Stimulated activated CD4-positive, alpha-beta T cell treated with anti-CD3 and anti-CD28 coated beads, Interleukin-4, amount 100 ng/mL, for 48 hours (primary cell): ENCODE results near the gene BCAS1.

ENCODE experiments used
- DNase-seq, 2 donors: peaks; one replicate each; pipeline ENCODE4 v3.0.0-alpha.2; 2020; ENCODE audit warnings: low read depth in 2 of 2

The BCAS1 gene

DNA sequence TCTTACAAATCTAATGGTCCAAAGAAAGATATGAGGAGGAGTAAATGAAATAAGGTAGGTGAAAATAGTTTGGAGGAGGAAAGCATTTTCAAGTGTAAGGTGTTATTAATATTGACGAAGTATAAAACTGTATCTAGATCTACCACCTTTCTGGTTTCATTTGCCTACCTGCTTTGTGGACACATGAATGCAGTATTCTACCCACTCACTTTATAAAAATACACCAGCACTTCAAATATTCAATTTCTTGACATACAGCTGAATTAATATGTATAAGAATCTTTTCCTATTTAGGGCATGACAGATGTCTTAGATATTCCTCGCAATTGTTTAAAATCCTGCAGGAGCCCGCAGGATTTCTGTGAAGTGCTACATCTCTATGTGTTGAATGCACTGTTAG, 108.0 kb downstream of the BCAS1 start:
- DNase-seq = no peak

DNA sequence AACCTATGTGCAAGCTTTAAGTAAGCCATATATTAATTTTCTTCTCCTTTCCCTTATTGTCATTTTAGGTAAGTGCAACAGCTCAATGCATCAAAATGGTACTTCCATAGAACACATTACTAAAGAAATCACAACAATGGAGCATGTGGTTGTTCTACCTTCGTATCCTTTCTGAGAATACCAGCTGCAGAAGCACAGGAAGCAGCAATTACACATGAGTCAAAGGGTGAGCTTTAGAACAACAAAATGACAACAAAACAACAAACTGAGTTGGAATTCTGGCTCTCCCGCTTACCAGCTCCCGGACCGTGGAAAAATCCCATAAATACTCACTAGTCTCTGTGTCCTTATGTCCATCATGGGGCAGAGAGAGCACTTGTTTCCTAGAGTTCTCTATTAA, 108.9 kb downstream of the BCAS1 start:
- DNase-seq = no peak

DNA sequence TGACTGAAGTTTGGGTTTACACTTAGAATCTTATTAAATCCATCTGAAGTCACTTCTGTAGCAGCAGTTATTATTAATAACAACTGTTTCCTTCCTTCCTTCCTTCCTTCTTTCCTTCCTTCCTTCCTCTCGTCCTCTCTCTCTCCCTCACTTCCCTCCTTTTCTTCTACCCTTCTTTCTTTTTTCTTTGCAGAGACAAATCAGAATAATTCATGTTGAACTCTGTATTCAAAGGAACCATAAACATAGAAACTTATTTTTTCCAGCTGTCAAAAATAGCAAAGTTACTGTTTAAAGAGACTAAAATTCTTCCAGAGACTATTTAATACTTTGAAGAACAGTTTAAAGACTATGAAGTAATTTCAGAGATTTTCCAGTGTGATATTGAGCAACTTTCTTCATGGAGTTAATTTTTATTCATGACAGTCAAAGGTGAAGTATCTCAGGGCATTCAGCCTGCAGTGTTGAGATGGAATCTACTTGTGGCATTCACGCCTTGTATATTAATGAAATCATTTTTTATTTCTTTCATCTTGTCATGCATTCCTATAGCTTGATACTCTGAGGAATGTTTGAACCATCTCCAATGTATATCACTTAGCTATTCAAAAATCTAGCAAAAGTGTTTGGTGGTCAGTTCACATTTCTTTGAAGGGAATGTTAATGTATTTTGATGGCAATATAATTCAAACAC, 109.7 kb downstream of the BCAS1 start:
- no peak for DNase-seq

DNA sequence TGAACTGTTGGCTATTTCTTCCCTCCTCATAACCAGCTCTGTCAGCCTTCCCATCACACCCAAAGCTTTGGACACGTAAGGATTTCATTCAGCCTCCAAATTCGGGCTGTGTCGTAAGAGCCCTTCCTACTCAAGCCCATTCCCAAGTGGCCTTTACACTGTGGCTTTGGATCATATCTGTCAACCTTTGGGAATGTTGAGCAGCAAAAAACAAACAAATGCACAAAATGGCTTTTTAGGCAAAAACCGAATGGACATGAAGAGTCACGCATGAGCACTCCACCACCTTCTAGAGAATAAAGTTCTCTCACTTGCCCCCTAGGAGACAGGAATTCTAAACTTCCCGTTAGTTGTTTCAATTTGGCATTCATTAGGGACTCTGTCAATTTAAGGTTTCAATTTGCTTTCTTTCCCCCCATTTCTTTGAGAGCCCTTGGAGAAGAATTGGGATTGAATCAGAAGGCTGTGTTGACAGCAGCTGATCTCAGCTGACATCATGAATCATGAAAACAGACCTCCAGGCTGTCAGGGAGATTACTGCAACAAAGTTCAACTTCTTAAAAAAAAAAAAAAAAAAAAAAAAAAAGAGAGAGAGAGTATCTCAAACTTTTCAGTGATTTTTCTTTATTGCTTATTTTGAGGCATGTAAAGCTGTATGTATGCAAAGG, 110.3 kb downstream of the BCAS1 start:
- no peak for DNase-seq

DNA sequence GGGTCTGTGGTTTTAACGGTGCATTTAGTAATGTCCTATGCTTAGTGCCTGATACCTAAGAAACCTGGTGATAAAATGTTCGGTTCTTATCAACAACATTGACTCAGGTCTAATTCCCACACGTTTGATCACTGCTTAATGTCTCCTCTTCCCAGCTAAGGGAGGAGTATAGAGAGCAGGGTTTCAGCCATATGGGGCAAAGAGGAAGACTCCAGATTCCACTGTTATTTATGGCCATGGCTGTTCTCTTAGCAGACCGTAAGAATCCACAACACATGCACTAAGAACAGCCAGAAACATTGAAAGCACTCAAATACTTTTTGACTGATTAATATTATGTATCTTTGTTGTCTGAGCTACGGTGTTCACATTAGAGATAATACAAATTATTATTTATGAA, 112.1 kb downstream of the BCAS1 start:
- no peak for DNase-seq

DNA sequence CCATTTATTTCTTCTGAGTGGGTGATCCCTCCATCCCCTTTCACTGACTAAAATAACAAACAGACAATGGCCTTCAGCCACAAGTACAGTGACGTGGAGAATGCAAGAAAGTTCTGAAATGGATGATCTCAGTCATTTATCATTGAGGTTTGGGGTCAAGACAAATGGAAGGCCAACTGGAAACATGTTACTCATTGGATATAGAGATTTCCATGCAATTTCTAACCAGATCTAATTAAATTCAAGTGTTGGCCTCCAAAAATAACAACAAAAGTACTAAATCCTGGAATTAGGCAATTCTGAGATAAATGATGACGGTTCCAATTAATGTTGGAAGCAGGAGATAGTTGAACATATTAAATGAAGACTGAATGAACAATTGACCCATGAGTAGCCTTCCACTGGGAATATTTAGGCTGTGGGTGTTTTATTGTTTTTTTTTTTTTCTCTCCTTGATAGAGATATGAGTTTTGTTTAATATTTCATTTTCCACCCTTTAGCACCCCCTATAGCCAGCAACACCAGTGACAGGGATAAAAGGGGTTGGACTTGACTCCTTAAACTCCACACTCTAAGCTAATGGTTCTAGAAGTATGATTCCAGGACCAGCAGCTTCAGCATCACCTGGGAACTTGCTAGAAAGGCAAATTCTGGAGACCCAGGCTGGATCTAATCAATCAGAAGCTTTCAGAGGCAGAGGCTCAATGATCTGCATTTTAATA, 112.8 kb downstream of the BCAS1 start:
- DNase-seq = no peak

DNA sequence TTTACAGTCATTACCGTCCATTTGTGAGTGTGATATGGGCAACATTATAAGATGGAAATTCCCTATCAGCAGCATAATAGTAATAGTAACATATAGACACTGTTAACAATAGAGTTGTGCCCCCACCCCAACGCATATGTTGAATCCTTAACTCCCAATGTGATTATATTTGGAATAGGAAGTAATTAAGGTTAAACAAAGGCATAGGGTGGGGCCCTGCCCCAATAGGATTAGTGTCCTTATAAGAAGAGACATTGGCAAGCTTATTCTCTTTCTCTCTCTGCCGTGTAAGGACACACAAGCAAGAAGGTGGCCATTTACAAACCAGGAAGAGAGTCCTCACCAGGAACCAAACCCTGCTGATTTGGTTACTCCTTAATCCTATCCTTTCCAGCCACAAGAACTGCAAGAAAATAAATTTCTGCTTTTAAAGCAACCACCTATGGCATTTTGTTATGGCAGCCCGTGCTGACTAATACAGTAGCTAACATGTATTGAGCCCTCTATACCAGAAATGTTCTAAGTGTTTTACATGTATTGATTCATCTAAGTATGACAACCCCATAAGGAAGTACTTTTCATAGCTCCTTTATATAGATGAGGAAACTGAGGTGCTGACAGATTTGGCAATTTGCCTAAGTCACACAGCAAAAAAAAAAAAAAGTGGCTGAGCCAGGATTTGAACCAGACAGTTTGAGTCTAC, 114.2 kb downstream of the BCAS1 start:
- no peak for DNase-seq

DNA sequence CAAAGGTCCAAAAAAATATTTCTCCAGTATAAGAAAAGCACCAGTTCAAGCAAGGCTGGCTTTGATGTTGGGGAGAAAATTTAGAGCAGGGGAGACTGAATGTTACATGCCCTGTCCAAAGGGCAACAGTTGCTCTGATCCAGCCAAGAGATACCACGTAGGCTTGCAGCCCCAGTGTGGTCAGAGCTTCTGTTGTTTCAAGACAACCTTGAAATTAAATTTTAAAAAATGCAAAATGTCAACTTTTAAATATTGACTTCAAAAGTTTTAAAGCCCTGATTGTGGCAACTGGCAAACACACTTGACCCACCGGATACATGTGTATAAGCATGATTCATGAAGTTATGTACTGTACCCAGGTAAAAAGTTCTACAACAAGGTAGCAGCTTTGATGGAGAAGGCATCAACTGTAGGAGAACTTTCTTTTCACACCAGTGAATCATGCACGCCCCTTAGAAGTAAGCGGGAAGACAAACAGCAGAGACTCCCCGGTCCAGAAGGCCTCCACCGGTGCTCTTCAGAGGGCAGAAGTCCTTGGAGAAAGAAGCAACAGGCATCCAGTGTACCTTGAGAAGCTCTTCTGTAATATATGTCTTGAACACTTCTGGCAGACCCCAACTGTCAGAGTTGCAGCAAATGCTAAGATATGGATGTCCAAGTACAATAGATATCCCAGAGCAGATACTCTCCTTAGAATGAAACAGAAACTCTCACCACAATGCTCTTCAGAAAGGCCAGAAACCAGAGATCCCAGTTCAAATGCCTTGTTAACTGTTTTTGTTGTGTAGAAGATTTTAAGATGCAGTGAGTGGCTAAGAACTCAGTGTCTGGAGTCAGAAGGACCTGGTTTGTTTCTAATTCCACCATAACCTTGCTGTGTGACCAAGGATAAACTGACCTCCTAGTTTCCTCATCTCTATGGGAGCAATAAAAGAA, 115.4 kb downstream of the BCAS1 start:
- DNase-seq = no peak

DNA sequence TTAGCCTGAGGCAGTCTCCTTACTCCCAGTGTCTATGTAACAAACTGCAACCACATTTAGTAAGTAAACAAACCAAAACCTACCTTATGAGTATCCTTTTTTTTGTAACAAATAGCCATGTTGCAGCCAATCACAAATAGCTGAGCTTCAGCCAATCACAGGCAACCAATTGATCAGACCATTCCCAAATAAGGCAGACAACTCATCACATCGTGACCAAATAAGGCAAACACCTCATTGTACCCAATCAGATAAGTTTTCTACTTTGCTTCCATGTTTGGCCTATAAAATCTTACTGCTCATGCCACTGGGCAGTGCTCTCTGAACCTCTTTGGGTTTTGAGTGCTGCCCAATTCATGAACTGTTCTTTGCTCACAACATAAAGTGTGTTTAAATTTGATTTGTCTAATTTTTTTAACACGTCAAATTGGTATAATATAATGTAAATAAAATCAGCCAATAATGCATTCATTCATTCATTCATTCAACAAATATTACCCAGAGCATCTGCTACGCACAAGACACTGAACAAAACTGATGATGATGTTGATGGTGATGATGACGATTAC, 117.8 kb downstream of the BCAS1 start:
- no peak for DNase-seq

DNA sequence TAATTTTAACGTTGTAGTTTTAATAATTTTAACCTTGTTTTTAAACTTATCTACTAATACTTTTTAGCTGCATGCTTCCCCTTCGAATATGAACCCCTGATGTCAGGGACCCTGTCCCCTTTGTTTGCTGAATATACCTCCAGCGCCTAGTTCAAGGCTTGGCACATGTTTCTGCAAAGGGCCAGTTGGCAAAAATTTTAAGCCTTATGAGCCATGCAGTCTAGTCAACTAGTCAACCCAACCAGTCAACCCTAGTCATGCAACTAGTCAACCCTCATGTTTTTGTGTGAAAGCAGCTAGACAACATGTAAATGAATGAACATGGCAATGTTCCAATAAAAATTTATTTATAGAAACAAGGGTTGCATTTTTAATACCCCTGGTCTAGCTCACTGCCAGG, 119.8 kb downstream of the BCAS1 start:
- DNase-seq = no peak

DNA sequence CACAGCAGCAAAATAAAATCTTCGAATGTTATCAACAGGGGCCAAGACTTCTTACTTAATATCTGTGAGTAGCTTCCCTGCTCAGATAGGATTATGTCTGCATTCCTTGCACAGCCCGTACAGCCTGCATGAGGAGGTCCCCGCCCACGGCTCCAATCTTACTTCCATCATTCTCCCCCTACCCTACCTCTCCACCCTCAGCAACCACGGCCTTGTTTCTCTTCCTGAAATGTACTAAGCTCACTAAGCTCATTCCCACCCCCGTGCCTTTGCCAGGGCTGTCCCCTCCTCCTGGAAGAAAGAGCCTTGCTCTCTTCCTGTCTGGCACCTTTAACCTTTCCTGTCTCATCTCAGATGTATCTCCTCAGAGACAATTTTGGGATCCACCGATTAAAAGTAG, 120.4 kb downstream of the BCAS1 start:
- DNase-seq = no peak

DNA sequence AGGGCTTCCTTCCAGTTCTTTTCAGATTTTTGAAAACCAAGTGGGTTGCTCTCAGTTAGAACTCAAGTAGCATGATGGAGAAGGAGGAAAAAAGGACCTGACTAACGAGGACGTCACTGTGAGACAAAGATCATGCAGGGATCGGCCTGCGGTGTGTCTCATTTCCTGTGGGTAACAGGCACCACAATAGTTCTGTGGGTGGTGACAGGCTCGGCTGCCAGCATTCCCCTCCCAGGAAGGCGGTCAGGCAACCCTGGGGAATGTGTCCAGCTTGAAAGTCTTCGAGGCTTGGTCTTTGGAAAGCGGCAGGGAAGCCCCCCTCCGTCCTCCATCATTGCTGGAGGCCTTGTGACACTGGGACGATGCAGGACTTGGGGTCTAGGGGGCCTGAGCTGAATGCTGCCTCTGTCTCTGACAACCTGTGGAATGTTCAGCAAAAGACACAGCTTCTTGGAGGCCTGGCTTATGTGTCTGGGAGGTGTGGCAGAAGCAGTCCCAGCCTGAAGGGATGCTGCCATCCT, 121.0 kb downstream of the BCAS1 start:
- peak; percentile 51 to 58 for DNase-seq

DNA sequence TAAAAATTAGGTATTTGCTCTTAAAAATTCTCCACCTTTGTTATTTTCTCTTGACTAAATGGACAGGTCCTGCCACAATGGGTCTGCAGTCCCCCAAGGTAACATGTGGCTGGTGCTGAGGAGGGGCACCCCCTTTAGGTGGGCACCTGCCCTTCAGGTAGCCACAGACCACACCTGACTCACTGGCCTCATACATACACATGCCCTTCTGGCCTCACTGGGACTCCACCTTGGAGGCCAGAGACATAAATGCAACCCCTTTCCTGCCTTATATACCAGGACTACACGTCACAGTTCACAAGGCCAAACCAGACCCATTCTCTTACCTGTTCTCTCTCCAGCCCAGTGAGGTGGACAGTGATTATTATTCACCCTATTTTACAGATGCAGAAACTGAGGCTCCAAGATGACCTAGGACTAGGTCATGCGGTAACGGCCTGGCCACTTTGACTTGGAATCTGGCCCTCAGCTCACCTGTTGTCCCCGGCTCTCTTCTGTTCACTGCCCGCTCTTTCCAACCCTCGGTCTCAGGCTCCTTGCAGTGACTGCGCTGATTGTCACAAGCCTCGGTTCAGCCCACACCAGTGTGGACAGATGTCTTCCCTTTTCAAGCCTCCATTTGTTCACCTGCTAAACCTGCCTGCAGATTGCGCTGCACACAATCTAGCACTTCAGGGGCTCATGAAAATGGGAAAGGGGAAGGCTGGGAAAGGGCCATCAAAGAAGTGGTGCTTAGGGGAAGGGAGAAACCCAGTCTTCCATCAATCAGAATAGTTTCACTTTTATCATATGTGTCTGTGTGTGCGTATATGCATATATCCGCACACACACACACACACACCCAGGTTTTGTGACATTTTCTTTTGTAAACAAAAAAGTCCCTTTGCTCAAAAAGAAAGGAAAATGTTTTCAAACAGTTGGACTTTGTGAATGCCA, 121.7 kb downstream of the BCAS1 start:
- DNase-seq = no peak

DNA sequence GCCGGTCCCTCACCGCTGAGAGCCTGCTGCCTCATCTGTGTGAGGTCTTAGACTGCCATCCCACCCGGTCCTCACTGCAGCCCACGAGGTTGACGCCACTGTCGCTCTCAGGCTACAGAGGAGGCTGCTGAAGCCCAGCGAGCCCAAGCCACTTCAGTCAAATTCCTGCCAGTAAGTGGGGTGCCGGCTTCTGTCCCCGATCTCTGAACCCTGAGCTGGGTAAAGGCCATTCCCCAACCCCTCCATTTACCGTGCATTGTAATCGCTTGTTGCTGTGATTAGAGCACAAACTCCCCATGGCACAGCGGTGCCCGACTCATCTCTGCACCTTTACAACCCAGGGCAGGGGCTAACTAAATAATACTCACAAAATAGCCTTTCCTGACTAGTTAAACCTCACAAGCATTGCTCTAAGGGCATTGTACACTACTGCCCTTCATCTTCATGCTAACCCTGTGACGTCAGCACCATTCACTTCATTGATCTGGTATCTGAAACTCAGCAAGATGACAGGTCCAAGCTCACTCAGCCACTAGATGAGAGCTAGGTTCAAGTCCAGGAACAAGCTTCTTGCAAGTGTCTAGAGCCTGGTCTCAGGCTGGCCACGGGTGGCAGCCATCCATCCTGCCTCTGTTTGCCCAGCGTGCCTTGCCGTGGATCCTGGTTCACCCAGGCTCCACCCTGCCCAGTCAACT, 122.7 kb downstream of the BCAS1 start:
- no peak for DNase-seq

DNA sequence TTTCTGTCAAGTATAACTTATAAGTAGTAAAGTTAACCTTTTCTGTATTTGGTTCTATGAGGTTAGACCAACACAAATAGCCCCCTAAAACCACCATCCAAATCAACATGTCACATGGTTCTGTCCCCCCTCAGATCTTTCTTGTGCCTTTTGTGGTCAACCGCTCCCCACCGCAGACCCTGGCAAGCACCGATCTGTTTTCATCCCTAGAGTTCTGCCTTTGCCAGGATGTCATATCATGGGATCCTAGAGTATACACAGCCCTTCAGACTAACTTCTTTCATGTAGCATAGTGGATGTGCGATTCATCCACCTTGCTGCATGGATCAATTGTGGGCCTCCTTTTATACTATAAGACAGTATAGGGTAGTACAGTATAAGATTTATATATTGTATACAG, 124.3 kb downstream of the BCAS1 start:
- no peak for DNase-seq

DNA sequence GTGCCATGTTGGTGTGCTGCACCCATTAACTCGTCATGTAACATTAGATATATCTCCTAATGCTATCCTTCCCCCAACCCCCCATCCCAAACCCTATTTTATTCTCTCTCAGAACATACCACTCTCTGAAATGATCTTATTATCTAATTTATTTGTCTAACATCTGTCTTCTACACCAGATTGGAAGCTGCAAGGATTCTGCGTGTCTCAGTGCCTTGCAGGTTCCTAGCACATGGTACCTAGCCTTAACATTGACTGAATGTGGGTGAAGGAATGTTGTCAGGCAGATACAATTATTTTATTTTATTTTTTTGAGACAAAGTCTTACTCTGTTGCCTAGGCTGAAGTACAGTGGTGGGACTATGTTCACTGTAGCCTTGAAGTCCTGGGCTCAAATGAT, 124.9 kb downstream of the BCAS1 start:
- DNase-seq = no peak

DNA sequence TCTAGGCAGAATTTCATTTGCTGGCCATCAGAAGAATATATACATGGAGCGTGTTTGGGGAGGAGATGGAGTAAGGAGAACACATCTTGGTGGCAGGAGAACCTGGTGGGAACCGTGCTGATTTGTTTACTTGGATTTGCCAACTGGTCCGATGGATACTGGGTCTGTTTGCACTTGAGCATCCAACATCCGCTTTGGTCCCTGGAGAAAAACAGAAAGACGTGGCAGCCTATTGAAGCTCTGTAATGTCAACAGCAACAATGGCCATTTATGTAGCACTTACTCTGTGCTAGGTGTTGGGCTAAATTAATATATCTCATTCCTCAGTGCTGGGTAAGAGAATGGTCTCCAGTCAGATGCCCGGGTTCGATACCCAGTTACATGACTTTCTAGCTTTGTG, 125.6 kb downstream of the BCAS1 start:
- no peak for DNase-seq

DNA sequence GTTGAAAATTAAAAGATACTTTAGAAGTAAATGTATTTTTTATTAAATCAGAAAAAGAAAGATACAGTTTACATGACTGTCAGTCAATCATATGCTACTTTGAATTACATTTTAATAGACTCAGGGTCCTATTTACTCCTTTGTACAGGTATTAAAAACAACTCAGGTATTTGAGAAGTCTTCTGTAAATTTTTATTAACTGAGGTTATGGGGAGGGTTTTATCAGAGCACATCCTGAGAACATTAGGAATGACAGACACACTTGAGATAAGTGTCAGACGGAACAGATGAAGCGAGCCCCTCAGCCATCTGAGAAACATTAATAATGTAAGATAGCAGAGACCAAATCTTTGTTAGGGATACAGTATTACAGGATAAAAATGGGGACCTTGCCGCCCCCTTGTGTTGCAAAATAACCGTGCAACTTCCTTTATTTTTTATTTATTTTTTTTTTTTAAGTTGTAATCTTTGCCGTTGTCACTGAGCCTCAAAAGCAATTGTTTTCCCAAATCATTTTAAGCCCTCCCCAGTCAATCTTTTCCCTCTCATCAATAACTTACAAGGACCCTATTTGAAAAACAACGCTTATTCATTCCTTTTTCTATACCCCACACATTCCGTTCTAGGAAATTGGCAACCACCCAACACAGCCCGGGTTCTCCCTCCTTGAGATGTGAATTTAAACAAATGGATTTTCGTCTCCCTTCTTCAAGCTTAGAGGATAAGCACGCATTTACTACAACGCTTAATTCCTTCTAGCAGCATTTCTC, 126.7 kb downstream of the BCAS1 start:
- DNase-seq = no peak
